HEK293 (cell line): ENCODE results near the gene SLC35F4.

Source experiments
- CTCF ChIA-PET: fragments of 350-600 bp; formaldehyde crosslinking; extraction: SDS; loops from one replicate; lab custom pipeline; 2021; ENCODE audit warnings: antibody characterized with exemption; lab: Yijun Ruan, JAX
- POLR2A ChIA-PET: fragments of 300-600 bp; formaldehyde crosslinking; extraction: SDS; loops from one replicate; lab custom pipeline; 2020; ENCODE audit warnings: antibody characterized with exemption, inconsistent platforms; lab: Yijun Ruan, JAX
- H3K27ac ChIP-seq: fragments of 200-500 bp; sonication (Bioruptor generic); 2 replicates; pipeline ENCODE4 v1.5.1; 2014; ENCODE audit warnings: low read depth, low read length, control low read depth, inconsistent platforms; ENCODE audit errors: extremely low read depth
- H3K36me3 ChIP-seq, 2 experiments: fragments of 200-500 bp in 1 of 2; sonication (Bioruptor generic) in 1 of 2; 1 replicate in 1 of 2; 2 replicates in 1 of 2; pipeline ENCODE4 v1.5.1; 2014 to 2017; ENCODE audit warnings: inconsistent platforms in 2 of 2, low read length in 2 of 2; ENCODE audit not compliant: control insufficient read depth in 2 of 2, insufficient read depth in 1 of 2
- H3K4me1 ChIP-seq: fragments of 200-500 bp; sonication (Bioruptor generic); 2 replicates; pipeline ENCODE4 v1.5.1; 2014; ENCODE audit warnings: mild to moderate bottlenecking, low read length, inconsistent platforms; ENCODE audit not compliant: control insufficient read depth, insufficient read depth
- H3K4me3 ChIP-seq: 2 replicates; pipeline ENCODE4 v1.5.1; 2011; ENCODE audit warnings: low read depth, mild to moderate bottlenecking, control low read depth, low read length, moderate library complexity
- H3K9me3 ChIP-seq: fragments of 200-500 bp; sonication (Bioruptor generic); 2 replicates; pipeline ENCODE4 v1.5.1; 2014; ENCODE audit warnings: low read depth, low read length, inconsistent platforms; ENCODE audit not compliant: control insufficient read depth, insufficient read depth
- GLIS1 ChIP-seq: fragments of 450-650 bp; formaldehyde crosslinking; IDR thresholded peaks from 2 replicates; pipeline ENCODE4 v1.5.1; 2016; ENCODE audit warnings: missing biosample characterization, missing genetic modification characterization
- MZF1 ChIP-seq: fragments of 450-650 bp; formaldehyde crosslinking; IDR thresholded peaks from 2 replicates; pipeline ENCODE4 v1.5.1; 2017; ENCODE audit warnings: missing biosample characterization, missing genetic modification characterization, borderline replicate concordance
- PRDM6 ChIP-seq: fragments of 450-650 bp; formaldehyde crosslinking; IDR thresholded peaks from 2 replicates; pipeline ENCODE4 v1.5.1; 2017; ENCODE audit warnings: missing biosample characterization, missing genetic modification characterization
- SCRT1 ChIP-seq: fragments of 450-650 bp; formaldehyde crosslinking; IDR thresholded peaks from 2 replicates; pipeline ENCODE4 v1.5.1; 2016; ENCODE audit warnings: missing biosample characterization, missing genetic modification characterization, borderline replicate concordance
- TCF7L2 ChIP-seq: IDR thresholded peaks from 2 replicates; pipeline ENCODE4 v1.6.1; 2011; ENCODE audit warnings: low read depth, mild to moderate bottlenecking, inconsistent platforms, low read length, moderate library complexity, borderline replicate concordance
- TRIM28 ChIP-seq: IDR thresholded peaks from 2 replicates; pipeline ENCODE4 v1.6.1; 2011; ENCODE audit warnings: low read length, control low read depth, borderline replicate concordance
- ZNF112 ChIP-seq: fragments of 450-650 bp; formaldehyde crosslinking; IDR thresholded peaks from 2 replicates; pipeline ENCODE4 v1.5.0; 2017; ENCODE audit warnings: missing biosample characterization, missing genetic modification characterization
- ZNF133 ChIP-seq: fragments of 450-650 bp; formaldehyde crosslinking; IDR thresholded peaks from 2 replicates; pipeline ENCODE4 v1.5.1; 2016; ENCODE audit warnings: missing biosample characterization, missing genetic modification characterization
- ZNF18 ChIP-seq: fragments of 450-650 bp; formaldehyde crosslinking; IDR thresholded peaks from 2 replicates; pipeline ENCODE4 v1.5.1; 2016; ENCODE audit warnings: missing biosample characterization, missing genetic modification characterization
- ZNF211 ChIP-seq: fragments of 450-650 bp; formaldehyde crosslinking; IDR thresholded peaks from 2 replicates; pipeline ENCODE4 v1.5.1; 2016; ENCODE audit warnings: low read depth, missing biosample characterization, missing genetic modification characterization
- ZNF341 ChIP-seq: fragments of 450-650 bp; formaldehyde crosslinking; IDR thresholded peaks from 2 replicates; pipeline ENCODE4; 2016; ENCODE audit warnings: low read depth, missing biosample characterization, missing genetic modification characterization
- ZNF433 ChIP-seq: fragments of 450-650 bp; formaldehyde crosslinking; IDR thresholded peaks from 2 replicates; pipeline ENCODE4 v1.5.1; 2016; ENCODE audit warnings: missing biosample characterization, missing genetic modification characterization, low read depth
- ZNF510 ChIP-seq: fragments of 450-650 bp; formaldehyde crosslinking; IDR thresholded peaks from 2 replicates; pipeline ENCODE4 v1.5.1; 2018; ENCODE audit warnings: mild to moderate bottlenecking, missing genetic modification characterization, missing biosample characterization; ENCODE audit not compliant: insufficient replicate concordance
- ZNF580 ChIP-seq: fragments of 450-650 bp; formaldehyde crosslinking; IDR thresholded peaks from 2 replicates; pipeline ENCODE4 v1.5.1; 2016; ENCODE audit warnings: missing biosample characterization, missing genetic modification characterization
- ZNF610 ChIP-seq: fragments of 450-650 bp; formaldehyde crosslinking; IDR thresholded peaks from 2 replicates; pipeline ENCODE4 v1.5.1; 2016; ENCODE audit warnings: missing biosample characterization, missing genetic modification characterization, borderline replicate concordance
- ZNF777 ChIP-seq: fragments of 450-650 bp; formaldehyde crosslinking; IDR thresholded peaks from 2 replicates; pipeline ENCODE4 v1.5.1; 2017; ENCODE audit warnings: missing biosample characterization, missing genetic modification characterization, borderline replicate concordance
- ZNF791 ChIP-seq: fragments of 450-650 bp; formaldehyde crosslinking; IDR thresholded peaks from 2 replicates; pipeline ENCODE4 v1.5.1; 2016; ENCODE audit warnings: missing biosample characterization, missing genetic modification characterization
- ZNF837 ChIP-seq: fragments of 450-650 bp; formaldehyde crosslinking; IDR thresholded peaks from 2 replicates; pipeline ENCODE4 v1.5.1; 2016; ENCODE audit warnings: missing biosample characterization, missing genetic modification characterization
- TF ChIP-seq, protein P1 (sequence below): fragments of 450-650 bp; formaldehyde crosslinking; IDR thresholded peaks from 2 replicates; pipeline ENCODE4 v1.5.1; 2016; ENCODE audit warnings: missing biosample characterization, missing genetic modification characterization

SLC35F4 gene

DNA sequence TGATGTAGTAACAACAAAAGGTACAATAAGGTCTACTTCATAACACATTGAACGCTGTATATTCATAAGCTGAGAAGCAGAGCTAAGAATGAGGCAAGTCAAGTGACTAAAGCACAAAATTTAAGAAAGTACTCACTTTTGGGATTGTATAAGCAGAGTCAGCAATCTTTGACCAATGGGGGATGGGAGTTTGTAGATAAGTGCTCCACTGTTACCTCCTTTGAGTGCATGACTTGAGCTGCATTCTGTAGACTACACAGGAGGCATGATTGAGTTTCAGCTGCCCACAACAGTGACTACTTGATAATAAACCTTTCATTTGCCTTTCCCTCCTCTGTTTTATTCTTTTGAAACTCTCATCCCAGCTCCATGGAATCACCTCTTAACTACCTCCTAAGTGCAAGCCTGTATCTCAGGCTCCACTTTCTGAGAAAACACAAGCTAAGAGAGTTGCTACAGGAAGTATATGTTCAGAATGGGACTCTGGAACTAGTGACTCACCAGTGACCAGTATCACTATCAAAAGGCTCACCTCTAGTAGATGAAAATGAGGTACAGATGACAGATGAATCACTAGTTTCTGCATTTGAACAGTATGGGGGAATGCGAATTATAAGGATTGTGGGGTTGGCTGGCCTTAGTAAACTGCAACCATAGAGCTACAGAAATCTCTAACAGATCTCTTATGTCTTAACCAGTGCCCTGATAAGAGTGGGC lies 49.2 kb downstream of the SLC35F4 start:
- ChIA-PET CTCF (interaction anchor here (0.9 kb wide), 1 partner anchor 11 kb away, joined by 3 read pairs; no protein-coding TSS in a partner anchor), POLR2A (no interaction called here)
- no peak overlapping the region for H3K27ac ChIP-seq

GRCh38 chr14:57814726-57815125 lies 51.2 kb downstream of the SLC35F4 start:
- Histone ChIP-seq H3K4me3 (no peak overlapping the region), H3K4me1 (peaks cover 2% of the 10 kb centered on the region; the same call in 1 of the 2 replicates), H3K9me3 (no peaks in the 10 kb centered on the region)
- ChIA-PET POLR2A (no interaction called here), CTCF (no interaction called here)
- no peak for TF ChIP-seq ZNF777 (tag by site-specific recombination)
- no peak for TF ChIP-seq ZNF837
- TF ChIP-seq ZNF18 (tag by site-specific recombination): no peak
- no peak for TF ChIP-seq ZNF433 (tag by site-specific recombination)
- TF ChIP-seq ZNF580 (tag by site-specific recombination): no peak
- TF ChIP-seq ZNF610: no peak
- no peak for TF ChIP-seq ZNF112 (tag by site-specific recombination)
- TF ChIP-seq, all 188 proteins: peak for 0
- no peak overlapping the region for H3K27ac ChIP-seq
- H3K36me3 ChIP-seq: no peaks in the 10 kb centered on the region

More for the DNA sequence above, 49.2 kb downstream of the SLC35F4 start:
- Histone ChIP-seq H3K36me3 (no peaks in the 10 kb centered on the region), H3K9me3 (no peaks in the 10 kb centered on the region), H3K4me1 (peaks cover 2% of the 10 kb centered on the region; the same call in 1 of the 2 replicates), H3K4me3 (no peak overlapping the region)
- no peak for TF ChIP-seq SCRT1 (tag by site-specific recombination)

GRCh38 chr14:57812741-57813140 lies 53.2 kb downstream of the SLC35F4 start:
- POLR2A ChIA-PET: no interaction called here

DNA sequence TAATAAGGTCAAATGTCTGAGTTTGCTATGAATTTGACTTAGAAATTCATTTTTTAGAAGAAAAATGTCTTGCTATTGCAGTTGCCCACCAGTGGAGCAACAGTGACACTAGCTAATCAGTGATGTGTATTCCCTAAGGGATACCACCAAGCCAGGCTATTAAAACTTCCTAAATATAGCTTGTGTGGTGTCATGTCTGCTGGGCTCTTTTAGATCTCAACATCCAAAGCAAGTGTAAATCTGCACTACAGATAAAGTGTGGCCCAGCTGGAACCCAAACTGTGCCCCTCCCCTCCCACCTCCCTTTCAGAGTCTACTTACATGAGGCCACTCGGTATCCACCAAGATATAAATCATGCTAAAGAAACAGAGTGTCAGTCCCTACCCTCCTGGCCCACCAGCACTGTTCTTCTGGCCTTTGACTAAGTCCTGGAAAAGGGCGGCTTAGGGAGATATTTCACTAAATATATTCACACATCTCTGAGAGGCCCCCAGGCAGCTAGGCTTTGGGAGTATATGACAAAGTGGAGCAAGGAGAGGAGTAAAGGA lies 53.8 kb downstream of the SLC35F4 start:
- Histone ChIP-seq H3K27ac (no peak overlapping the region), H3K4me1 (peaks cover 2% of the 10 kb centered on the region), H3K9me3 (no peaks in the 10 kb centered on the region), H3K36me3 (no peaks in the 10 kb centered on the region), H3K4me3 (no peak overlapping the region)
- POLR2A ChIA-PET: no interaction called here
- CTCF ChIA-PET: no interaction called here
- TF ChIP-seq PRDM6 (tag by site-specific recombination) (no peak), TRIM28 (no peak), TCF7L2 (no peak), ZNF341 (tag by site-specific recombination) (no peak), MZF1 (tag by site-specific recombination) (no peak), ZNF211 (tag by site-specific recombination) (no peak), ZNF791 (tag by site-specific recombination) (no peak), ZNF580 (tag by site-specific recombination) (no peak), ZNF133 (no peak), ZNF510 (no peak)
- TF ChIP-seq, protein P1, sequence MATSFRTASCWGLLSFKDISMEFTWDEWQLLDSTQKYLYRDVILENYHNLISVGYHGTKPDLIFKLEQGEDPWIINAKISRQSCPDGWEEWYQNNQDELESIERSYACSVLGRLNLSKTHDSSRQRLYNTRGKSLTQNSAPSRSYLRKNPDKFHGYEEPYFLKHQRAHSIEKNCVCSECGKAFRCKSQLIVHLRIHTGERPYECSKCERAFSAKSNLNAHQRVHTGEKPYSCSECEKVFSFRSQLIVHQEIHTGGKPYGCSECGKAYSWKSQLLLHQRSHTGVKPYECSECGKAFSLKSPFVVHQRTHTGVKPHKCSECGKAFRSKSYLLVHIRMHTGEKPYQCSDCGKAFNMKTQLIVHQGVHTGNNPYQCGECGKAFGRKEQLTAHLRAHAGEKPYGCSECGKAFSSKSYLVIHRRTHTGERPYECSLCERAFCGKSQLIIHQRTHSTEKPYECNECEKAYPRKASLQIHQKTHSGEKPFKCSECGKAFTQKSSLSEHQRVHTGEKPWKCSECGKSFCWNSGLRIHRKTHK (tag by site-specific recombination): no peak

More at GRCh38 chr14:57812741-57813140, 53.2 kb downstream of the SLC35F4 start:
- Histone ChIP-seq H3K27ac (no peak overlapping the region), H3K4me3 (no peak overlapping the region), H3K4me1 (peaks cover 2% of the 10 kb centered on the region), H3K9me3 (no peaks in the 10 kb centered on the region), H3K36me3 (no peaks in the 10 kb centered on the region)
- no peak for TF ChIP-seq GLIS1 (tag by site-specific recombination)
- CTCF ChIA-PET: interaction anchor here (0.5 kb wide), 1 partner anchor 59 kb away, joined by 3 read pairs; no protein-coding TSS in a partner anchor
